IPS-15b (cell line): ENCODE data around the gene ENO1.
"Not testable (repeated sequence)": the region's sequence is repeated elsewhere in the genome, so short reads cannot be mapped to it uniquely, and the experiment has no call there.

Experiments used
- H3K27me3 ChIP-seq: one replicate; pipeline ENCODE4 v1.6.1; 2013; ENCODE audit warnings: low read length; ENCODE audit not compliant: control insufficient read depth, insufficient read depth
- H3K36me3 ChIP-seq: one replicate; pipeline ENCODE4 v1.6.1; 2013; ENCODE audit warnings: low read length; ENCODE audit not compliant: control insufficient read depth, insufficient read depth
- H3K4me1 ChIP-seq: one replicate; pipeline ENCODE4 v1.6.1; 2013; ENCODE audit warnings: mild to moderate bottlenecking, low read length; ENCODE audit not compliant: control insufficient read depth, insufficient read depth
- H3K4me3 ChIP-seq: one replicate; pipeline ENCODE4 v1.5.1; 2013; ENCODE audit warnings: low read depth, low read length
- H3K9ac ChIP-seq: one replicate; pipeline ENCODE4 v1.6.1; 2013; ENCODE audit warnings: low read depth, mild to moderate bottlenecking, low read length
- H3K9me3 ChIP-seq: one replicate; pipeline ENCODE4 v1.6.1; 2013; ENCODE audit warnings: mild to moderate bottlenecking, low read length; ENCODE audit not compliant: control insufficient read depth, insufficient read depth

Gene ENO1

DNA sequence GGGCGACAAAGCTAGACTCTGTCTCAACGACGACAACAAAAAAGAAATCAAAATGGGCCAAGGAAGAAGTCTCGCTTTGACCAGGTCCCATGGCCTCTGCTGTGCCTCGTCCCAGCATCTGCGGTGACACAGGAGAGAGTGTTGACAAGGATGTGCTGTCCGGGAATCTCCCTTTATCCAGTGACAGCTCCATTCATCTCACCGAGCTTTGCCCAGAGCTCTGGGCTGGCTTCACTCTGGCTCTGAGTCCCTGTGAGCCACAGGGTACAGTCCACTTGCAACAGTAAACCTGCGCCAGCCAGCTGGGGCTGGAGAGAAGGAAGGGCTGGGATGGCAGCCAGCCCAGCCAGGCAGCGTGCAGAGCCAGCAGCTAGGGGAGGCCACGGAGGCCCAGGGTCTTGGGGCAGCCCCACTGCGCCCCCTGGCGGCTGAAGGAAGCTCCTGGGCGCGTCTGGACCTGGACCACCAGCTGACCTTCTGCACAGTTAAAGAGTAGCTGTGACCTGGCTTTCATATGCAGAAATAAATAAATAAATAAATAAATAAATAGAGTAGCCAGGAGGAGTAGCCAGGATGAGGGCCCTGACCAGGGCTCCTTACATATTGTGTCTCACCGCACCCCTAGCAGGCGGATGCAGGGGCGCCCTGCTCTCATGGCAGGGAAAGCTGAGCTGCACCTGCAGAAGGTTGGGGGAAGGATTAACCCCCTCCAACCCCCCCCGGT is 29.7 kb downstream of the ENO1 start:
- Histone ChIP-seq H3K4me3 (no peak overlapping the region), H3K4me1 (no peaks in the 10 kb centered on the region), H3K9me3 (no peaks in the 10 kb centered on the region), H3K36me3 (no peaks in the 10 kb centered on the region), H3K9ac (no peak overlapping the region), H3K27me3 (no peaks in the 10 kb centered on the region)

DNA sequence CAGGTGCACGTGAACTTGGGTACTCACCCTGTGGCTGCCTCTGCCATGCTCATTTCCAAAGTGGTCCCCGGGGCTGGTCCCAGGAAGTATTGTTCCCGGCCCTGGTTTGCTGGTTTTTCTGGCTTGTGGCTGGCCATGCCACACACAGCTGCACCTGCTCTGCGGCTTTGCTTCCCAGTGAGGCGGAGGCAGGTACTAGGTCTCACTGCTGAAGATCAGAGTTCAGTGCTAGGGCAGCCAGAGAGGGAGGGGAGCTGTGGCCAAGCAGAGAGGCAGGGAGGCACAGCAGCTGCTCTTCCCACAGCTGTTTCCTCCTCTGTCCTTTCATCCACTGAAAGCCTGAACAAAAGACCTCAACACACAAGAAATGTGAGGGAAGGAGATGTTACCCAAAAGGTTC is 30.5 kb downstream of the ENO1 start:
- Histone ChIP-seq H3K9ac (no peak overlapping the region), H3K4me3 (no peak overlapping the region), H3K36me3 (no peaks in the 10 kb centered on the region), H3K27me3 (no peaks in the 10 kb centered on the region), H3K4me1 (no peaks in the 10 kb centered on the region), H3K9me3 (no peaks in the 10 kb centered on the region)

DNA sequence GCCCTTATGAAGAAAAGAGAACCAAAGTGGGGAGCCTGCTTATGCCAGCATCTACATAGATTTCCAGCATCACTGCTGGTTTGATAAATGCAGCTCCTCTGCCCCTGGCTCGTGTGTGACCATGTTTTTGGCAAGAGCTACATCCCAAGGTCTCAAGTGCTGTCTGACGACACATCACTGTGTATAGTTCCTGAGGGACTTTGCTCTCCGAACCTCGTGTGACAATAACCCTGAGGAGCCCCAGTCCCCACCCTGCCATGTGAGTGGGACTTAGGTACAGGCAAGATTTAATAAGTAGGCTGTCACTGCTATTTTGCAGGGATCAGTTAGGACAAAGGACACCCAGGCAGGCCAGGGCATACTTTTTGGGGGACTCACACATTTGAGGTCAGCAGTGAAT is 32.2 kb downstream of the ENO1 start:
- Histone ChIP-seq H3K9ac (no peak overlapping the region), H3K27me3 (no peaks in the 10 kb centered on the region), H3K4me3 (no peak overlapping the region), H3K9me3 (no peaks in the 10 kb centered on the region), H3K4me1 (no peaks in the 10 kb centered on the region), H3K36me3 (no peaks in the 10 kb centered on the region)

DNA sequence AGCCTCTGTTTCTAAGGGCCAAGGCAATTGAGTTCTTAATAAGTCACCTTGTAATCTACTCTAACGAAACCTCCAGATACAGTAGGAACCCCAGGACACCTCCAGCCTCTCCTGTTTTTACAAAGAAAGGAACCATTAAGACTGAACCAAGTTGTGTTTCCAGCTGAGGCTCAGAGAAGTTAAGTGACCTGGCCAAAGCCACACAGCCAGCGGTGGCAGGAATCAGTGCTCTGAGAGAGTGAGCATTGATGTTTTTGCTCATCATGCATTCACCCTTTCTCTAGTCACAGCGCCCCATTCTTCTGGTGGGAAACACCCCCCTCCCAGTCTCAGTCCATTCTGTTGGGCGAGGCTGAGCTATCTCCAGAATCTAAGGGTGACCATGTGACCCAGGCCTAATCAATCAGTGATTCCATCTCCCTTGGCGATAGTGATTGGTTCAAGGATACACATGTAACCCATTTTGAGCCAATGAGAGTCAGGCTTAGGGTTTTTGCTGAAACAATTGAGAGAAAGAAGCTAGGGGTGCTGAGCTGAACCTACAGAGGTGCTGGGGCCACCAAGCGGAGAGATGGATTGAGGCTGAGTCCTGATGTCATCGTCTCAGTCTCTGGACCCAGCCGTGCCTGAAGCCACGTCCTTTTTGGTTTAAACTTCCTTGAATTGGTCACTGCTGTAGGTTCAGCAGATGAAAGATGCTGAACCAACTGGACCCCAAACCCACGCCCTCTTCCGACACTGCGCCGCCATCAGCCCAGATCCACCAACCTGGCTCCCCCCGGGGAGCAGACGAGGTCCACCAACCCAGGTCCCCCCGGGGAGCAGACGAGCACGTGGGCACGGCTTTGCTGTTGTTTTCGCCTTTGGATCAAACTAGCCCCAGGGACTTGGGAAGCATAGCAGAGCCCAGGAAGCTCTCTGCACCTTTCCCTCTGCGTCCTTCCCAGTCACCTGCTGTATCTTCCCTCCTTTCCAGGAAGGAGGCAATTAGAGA is 33.1 kb downstream of the ENO1 start:
- Histone ChIP-seq H3K36me3 (no peaks in the 10 kb centered on the region), H3K27me3 (no peaks in the 10 kb centered on the region), H3K4me3 (no peak overlapping the region), H3K9me3 (no peaks in the 10 kb centered on the region), H3K4me1 (no peaks in the 10 kb centered on the region), H3K9ac (no peak overlapping the region)

DNA sequence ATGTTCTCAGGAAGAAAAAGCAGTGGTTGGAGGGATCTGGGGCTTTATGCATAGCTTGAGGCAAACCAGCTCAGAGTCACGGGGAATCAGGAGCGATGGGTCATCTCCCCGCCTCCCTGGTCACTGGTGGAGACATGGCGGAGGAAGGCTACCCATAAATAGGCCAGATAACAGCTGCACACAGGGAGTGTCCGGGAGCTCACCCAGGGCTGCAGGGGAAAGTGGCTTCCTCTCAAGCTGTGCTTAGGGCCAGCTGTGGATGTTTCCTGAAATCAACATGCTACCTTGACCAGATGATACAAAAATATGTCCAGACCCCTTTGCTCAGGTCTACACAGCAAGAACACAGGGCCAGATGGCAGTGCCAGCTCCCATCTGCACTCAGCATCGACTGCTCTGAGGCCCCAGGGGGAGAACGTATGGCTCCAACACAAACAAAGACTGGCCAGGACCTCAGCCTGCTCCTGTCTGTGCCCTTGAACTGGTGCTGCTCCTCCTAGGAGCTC is 33.9 kb downstream of the ENO1 start:
- no peaks in the 10 kb centered on the region for H3K4me1 ChIP-seq
- H3K4me3 ChIP-seq, result no peak overlapping the region
- no peaks in the 10 kb centered on the region for H3K27me3 ChIP-seq
- H3K9me3 ChIP-seq, result no peaks in the 10 kb centered on the region
- no peaks in the 10 kb centered on the region for H3K36me3 ChIP-seq
- H3K9ac ChIP-seq, result no peak overlapping the region

DNA sequence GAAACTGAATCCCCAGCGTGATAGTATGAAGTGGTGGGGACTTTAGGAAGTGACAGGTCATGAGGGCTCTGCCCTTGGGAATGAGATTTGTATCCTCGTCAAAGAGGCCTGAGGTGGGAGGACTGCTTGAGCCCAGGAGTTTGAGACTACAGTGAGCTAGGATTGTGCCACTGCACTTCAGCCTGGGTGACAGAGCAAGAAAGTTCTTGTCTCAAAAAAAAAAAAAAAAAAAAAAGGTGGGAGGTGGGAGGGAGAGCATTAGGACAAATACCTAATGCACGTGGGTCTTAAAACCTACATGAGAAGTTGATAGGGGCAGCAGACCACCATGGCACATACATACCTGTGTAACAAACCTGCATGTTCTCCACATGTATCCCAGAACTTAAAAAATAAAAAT is 37.1 kb downstream of the ENO1 start:
- Histone ChIP-seq H3K9ac (no peak overlapping the region), H3K4me3 (no peak overlapping the region), H3K4me1 (no peaks in the 10 kb centered on the region), H3K9me3 (no peaks in the 10 kb centered on the region), H3K36me3 (no peaks in the 10 kb centered on the region), H3K27me3 (no peaks in the 10 kb centered on the region)

DNA sequence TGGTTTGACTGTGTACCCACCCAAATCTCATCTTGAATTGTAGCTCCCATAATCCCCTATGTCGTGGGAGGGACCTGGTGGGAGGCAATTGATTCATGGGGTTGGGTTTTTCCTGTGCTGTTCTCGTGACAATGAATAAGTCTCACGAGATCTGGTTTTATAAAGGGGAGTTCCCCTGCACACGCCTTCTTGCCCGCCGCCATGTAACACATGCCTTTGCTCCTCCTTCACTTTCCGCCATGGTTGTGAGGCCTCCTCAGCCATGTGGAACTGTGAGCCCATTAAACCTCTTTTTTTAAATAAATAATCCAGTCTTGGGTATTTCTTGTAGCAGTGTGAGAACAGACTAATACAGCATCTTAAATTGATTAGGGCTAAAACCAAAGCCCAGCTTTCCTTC is 38.5 kb downstream of the ENO1 start:
- Histone ChIP-seq H3K4me3 (no peak overlapping the region), H3K9ac (no peak overlapping the region), H3K9me3 (no peaks in the 10 kb centered on the region), H3K36me3 (no peaks in the 10 kb centered on the region), H3K4me1 (no peaks in the 10 kb centered on the region), H3K27me3 (no peaks in the 10 kb centered on the region)

DNA sequence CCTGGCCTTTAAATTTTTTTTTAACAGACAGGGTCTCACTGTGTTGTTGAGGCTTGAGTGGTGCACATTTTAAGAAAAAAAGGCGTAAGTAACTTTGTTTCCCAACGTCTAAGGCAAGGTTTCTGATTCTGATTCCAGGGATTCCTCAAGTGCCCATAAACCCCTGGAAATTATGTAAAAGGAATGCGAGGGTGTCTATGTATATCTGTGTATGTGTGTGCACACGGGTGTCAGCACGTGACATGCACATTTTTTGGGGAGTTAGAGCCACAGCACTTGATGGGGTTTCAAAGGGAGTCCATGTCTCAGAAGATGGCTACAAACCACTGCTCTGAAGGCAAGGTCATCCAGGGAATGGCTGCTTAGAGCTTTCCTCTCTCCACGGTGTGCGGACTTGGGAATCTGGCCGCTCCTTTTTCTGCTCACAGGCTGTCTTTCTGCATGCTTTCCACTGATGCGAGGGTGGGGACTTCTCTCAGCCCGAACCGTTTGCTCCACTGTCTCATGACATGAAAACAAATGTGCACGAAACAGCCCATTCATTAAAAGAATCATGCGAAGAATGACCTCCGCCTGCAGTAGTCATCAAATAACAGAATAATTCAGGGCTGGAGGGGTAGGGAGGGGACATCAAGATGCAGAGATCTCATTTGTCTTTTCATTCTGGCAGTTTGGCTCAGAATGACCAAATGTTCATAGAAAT is 42.4 kb downstream of the ENO1 start:
- Histone ChIP-seq H3K27me3 (no peaks in the 10 kb centered on the region), H3K4me1 (no peaks in the 10 kb centered on the region), H3K4me3 (no peak overlapping the region), H3K9me3 (no peaks in the 10 kb centered on the region), H3K36me3 (no peaks in the 10 kb centered on the region), H3K9ac (no peak overlapping the region)

DNA sequence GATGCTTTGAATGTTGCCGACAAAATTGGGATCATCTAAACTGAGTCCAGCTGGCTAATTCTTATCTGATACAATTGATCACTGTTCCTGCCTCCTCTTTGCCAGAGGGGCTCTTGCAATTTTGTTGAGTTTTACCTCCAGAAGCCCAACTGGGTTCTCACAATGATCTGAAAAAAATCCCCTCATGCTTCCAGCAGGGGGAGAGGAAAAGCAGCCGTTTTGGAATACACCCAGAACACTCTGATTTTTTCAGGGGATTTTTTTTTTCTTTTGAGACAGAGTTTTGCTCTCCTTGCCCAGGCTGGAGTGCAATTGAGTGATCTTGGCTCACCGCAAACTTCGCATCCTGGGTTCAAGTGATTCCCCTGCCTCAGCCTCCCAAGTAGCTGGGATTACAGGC is 47.1 kb downstream of the ENO1 start:
- H3K4me3 ChIP-seq, result no peak overlapping the region
- H3K9ac ChIP-seq, result no peak overlapping the region
- H3K9me3 ChIP-seq, result no peaks in the 10 kb centered on the region
- H3K4me1 ChIP-seq, result no peaks in the 10 kb centered on the region
- H3K27me3 ChIP-seq, result no peaks in the 10 kb centered on the region
- H3K36me3 ChIP-seq, result no peaks in the 10 kb centered on the region

DNA sequence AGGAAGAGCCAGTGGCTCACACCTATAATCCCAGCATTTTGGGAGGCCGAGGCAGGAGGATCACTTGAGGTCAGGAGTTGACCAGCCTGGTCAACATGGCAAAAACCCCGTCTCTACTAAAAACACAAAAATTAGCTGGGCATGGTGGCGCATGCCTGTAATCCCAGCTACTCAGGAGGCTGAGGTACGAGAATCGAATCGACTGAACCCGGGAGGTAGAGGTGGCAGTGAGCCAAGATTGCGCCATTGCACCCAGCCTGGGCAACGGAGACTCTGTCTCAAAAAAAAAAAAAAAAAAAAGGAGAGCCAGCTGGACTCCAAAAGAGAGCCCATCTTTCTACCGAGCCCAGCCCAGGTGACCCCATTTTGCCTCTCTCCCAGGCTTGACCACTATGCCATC is 47.8 kb downstream of the ENO1 start:
- H3K27me3 ChIP-seq, H3K4me3 ChIP-seq, H3K9ac ChIP-seq, H3K4me1 ChIP-seq, H3K9me3 ChIP-seq, H3K36me3 ChIP-seq: not testable (repeated sequence)

DNA sequence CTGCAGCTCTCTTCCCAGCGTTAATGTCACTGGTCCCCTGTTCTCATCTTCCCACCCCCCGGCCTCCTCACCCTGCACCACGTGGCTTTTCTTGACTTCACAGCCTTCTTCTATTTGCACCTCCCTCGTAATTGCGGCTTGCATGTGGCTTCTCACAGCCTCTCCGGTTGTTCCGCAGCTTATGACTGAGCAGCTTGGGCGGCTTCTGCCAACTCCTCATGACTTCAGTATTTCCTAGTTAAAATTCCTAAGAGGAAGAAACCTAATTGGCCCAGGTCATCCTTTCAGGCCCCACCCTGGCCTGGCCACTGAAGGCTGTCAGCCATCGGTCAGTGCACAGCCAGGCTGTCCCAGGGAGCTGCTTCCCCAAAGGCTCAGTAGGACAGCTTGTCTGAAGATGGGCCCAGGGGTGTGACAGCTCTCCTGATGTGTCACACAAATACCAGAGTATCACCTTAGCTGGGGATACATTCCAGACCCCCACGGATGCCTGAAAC is 52.5 kb downstream of the ENO1 start:
- no peak overlapping the region for H3K9ac ChIP-seq
- H3K4me3 ChIP-seq, result no peak overlapping the region
- no peaks in the 10 kb centered on the region for H3K36me3 ChIP-seq
- H3K27me3 ChIP-seq, result no peaks in the 10 kb centered on the region
- peaks cover 6% of the 10 kb centered on the region for H3K4me1 ChIP-seq
- no peaks in the 10 kb centered on the region for H3K9me3 ChIP-seq
